H1 (cell line): ENCODE data around the gene CAPN2.

Source experiments
- CTCF ChIP-seq, 3 experiments: IDR thresholded peaks; 1 replicate in 2 of 3; 2 replicates in 1 of 3; pipeline versions ENCODE4 v1.5.1 to v1.6.1; 2011; ENCODE audit warnings: low read length in 3 of 3, mild to moderate bottlenecking in 3 of 3, inconsistent platforms in 2 of 3, low read depth in 1 of 3, moderate library complexity in 1 of 3; ENCODE audit not compliant: insufficient read depth in 1 of 3; ENCODE audit errors: control extremely low read depth in 1 of 3
- EZH2 ChIP-seq: fragments of 200-600 bp; sonication (generic); IDR thresholded peaks from 2 replicates; pipeline ENCODE4 v1.7.1; 2012; ENCODE audit warnings: low read depth, mild to moderate bottlenecking, moderate library complexity, low read length, inconsistent platforms; ENCODE audit not compliant: severe bottlenecking
- MAFK ChIP-seq: IDR thresholded peaks from 2 replicates; pipeline ENCODE4 v1.6.1; 2012; ENCODE audit warnings: low read depth, mild to moderate bottlenecking, improper control_type of control experiment, low read length
- YY1 ChIP-seq: IDR thresholded peaks from 2 replicates; pipeline ENCODE4 v1.6.1; 2011; ENCODE audit warnings: low read depth, mild to moderate bottlenecking, low read length

DNA sequence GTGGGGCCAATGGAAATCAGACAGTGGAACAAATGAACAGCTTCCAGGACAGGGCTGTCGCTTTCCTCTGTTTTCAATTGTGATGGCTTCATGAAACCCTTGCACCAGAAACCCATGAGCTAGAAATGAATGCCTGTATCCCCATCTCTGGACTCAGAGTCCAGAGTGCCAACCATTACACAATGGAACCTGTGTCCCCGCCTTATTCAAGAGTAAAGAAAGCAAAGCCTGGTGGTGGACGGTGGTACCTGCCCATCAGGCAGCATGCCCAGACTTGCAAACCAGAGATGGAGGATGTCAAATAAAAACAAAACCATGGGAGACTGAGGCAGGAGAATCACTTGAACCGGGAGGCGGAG, 4.4 kb upstream of the CAPN2 start:
- no peak for TF ChIP-seq MAFK
- no peak for TF ChIP-seq CTCF (IDR thresholded peaks at IDR 0.05; ENCODE audit: control extremely low read depth in 1 of 3, insufficient read depth in 1 of 3, low read depth in 1 of 3, low read length in 3 of 3)
- no peak for TF ChIP-seq EZH2
- TF ChIP-seq YY1 = no peak
